ENCODE results near the gene AOC2. TPM values are rescaled to one million over a fixed set of nuclear protein-coding genes. Genes with fewer than 3 reads are reported as not detected.
A peak's percentile ranks its signal among the peaks of the same experiment; 100 is the strongest.

The AOC2 gene
- total and polyA plus RNA-seq, 2 of the 13 experiments (the other 11 are each of a cell fraction or from before 2014, with no cell fraction given) = 1.2 to 3.3 TPM

DNA sequence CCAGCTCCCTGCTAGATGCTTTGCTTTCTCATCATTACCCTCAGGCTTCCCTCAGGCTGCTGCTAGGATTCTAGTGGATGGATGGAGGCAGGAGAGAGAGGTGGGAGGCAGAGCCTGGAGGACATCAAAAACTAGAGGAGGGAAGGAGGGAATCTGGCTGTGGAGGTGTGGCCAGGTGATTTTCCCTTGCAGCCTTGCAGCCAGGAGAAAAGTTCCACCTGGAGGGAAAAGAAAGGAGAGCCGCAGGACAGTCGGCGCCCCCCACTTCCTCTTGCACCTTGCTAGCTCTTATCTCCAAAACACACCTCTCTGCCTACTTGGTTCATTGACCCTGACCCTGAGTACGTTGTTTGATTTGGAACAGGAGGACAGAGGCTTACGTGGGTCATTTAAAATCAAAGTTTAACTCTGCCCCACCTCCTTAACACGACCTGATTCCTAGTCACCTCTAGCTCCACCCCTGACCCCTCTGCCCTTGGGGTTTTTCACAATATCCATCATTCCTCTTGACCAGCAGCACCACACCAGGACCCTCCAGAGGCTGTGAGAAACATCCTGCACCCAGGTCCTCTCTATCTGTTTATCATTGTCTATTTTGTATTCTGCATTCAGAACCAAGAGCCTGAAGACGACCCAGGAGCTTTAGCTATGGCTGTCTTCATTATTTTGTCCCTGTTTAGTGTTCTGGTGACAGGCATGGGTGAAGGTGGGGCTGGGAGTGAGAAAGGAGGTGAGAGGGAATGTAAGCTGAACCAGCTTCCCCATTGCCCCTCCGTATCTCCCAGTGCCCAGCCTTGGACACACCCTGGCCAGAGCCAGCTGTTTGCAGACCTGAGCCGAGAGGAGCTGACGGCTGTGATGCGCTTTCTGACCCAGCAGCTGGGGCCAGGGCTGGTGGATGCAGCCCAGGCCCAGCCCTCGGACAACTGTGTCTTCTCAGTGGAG lies 22.5 kb downstream of the AOC2 start (continued):
- no peak for TF ChIP-seq NFYC (CRISPR knock-in tag; IDR thresholded peaks at IDR 0.05)
- TF ChIP-seq ZNF709 (CRISPR knock-in tag; IDR thresholded peaks at IDR 0.05) = no peak
- TF ChIP-seq ZNF331 (CRISPR knock-in tag; IDR thresholded peaks at IDR 0.05) = 0 out of 2 replicates have a peak, but pooled peaks have one; percentile 43
- TF ChIP-seq AKAP8 (CRISPR knock-in tag; IDR thresholded peaks at IDR 0.05) = no peak
- TF ChIP-seq, protein P1, sequence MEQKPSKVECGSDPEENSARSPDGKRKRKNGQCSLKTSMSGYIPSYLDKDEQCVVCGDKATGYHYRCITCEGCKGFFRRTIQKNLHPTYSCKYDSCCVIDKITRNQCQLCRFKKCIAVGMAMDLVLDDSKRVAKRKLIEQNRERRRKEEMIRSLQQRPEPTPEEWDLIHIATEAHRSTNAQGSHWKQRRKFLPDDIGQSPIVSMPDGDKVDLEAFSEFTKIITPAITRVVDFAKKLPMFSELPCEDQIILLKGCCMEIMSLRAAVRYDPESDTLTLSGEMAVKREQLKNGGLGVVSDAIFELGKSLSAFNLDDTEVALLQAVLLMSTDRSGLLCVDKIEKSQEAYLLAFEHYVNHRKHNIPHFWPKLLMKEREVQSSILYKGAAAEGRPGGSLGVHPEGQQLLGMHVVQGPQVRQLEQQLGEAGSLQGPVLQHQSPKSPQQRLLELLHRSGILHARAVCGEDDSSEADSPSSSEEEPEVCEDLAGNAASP (CRISPR knock-in tag; IDR thresholded peaks at IDR 0.05; ENCODE audit: borderline replicate concordance) = peak; percentile 73; the same call in 1 of the 2 replicates
- TF ChIP-seq, protein P2, sequence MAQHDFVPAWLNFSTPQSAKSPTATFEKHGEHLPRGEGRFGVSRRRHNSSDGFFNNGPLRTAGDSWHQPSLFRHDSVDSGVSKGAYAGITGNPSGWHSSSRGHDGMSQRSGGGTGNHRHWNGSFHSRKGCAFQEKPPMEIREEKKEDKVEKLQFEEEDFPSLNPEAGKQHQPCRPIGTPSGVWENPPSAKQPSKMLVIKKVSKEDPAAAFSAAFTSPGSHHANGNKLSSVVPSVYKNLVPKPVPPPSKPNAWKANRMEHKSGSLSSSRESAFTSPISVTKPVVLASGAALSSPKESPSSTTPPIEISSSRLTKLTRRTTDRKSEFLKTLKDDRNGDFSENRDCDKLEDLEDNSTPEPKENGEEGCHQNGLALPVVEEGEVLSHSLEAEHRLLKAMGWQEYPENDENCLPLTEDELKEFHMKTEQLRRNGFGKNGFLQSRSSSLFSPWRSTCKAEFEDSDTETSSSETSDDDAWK (CRISPR knock-in tag; IDR thresholded peaks at IDR 0.05) = no peak
- no peak for TF ChIP-seq ZNF251 (CRISPR knock-in tag; IDR thresholded peaks at IDR 0.05)
- TF ChIP-seq ZNF44 (CRISPR knock-in tag; IDR thresholded peaks at IDR 0.05) = no peak
- TF ChIP-seq RFXAP (CRISPR knock-in tag; IDR thresholded peaks at IDR 0.05; ENCODE audit: borderline replicate concordance) = no peak; the same call in 1 of the 2 replicates
- no peak for TF ChIP-seq ARNT (IDR thresholded peaks at IDR 0.05)
- TF ChIP-seq ZNF850 (CRISPR knock-in tag; conservative IDR thresholded peaks at IDR 0.05) = peak; percentile 29; the same call in 1 of the 2 replicates
- TF ChIP-seq ZNF335 (CRISPR knock-in tag; IDR thresholded peaks at IDR 0.05) = no peak
- no peak for TF ChIP-seq CAMTA2 (CRISPR knock-in tag; IDR thresholded peaks at IDR 0.05; ENCODE audit: borderline replicate concordance)
- TF ChIP-seq ARNTL (CRISPR knock-in tag; IDR thresholded peaks at IDR 0.05) = peak; percentile 91
- TF ChIP-seq ZNF350 (CRISPR knock-in tag; IDR thresholded peaks at IDR 0.05; ENCODE audit: borderline replicate concordance, low read depth) = peak; percentile 40; the same call in 1 of the 2 replicates
- TF ChIP-seq, protein P3, sequence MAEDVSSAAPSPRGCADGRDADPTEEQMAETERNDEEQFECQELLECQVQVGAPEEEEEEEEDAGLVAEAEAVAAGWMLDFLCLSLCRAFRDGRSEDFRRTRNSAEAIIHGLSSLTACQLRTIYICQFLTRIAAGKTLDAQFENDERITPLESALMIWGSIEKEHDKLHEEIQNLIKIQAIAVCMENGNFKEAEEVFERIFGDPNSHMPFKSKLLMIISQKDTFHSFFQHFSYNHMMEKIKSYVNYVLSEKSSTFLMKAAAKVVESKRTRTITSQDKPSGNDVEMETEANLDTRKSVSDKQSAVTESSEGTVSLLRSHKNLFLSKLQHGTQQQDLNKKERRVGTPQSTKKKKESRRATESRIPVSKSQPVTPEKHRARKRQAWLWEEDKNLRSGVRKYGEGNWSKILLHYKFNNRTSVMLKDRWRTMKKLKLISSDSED (CRISPR knock-in tag; IDR thresholded peaks at IDR 0.05) = no peak
- no peak; the same call in 1 of the 2 replicates for TF ChIP-seq ZNF605 (CRISPR knock-in tag; IDR thresholded peaks at IDR 0.05)
- TF ChIP-seq CEBPB (IDR thresholded peaks at IDR 0.05; ENCODE audit: borderline replicate concordance, low read depth, low read length) = no peak
- TF ChIP-seq, protein P4, sequence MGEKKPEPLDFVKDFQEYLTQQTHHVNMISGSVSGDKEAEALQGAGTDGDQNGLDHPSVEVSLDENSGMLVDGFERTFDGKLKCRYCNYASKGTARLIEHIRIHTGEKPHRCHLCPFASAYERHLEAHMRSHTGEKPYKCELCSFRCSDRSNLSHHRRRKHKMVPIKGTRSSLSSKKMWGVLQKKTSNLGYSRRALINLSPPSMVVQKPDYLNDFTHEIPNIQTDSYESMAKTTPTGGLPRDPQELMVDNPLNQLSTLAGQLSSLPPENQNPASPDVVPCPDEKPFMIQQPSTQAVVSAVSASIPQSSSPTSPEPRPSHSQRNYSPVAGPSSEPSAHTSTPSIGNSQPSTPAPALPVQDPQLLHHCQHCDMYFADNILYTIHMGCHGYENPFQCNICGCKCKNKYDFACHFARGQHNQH (CRISPR knock-in tag; IDR thresholded peaks at IDR 0.05) = no peak
- TF ChIP-seq ZNF558 (CRISPR knock-in tag; IDR thresholded peaks at IDR 0.05; ENCODE audit: borderline replicate concordance) = no peak
- TF ChIP-seq IRX3 (CRISPR knock-in tag; IDR thresholded peaks at IDR 0.05; ENCODE audit: borderline replicate concordance, low read depth) = no peak; the same call in 1 of the 2 replicates
- peak; percentile 93 for TF ChIP-seq HDAC2 (CRISPR knock-in tag; IDR thresholded peaks at IDR 0.05)
- no peak for TF ChIP-seq ZNF496 (CRISPR knock-in tag; IDR thresholded peaks at IDR 0.05; ENCODE audit: insufficient replicate concordance)
- no peak for TF ChIP-seq ZFYVE20 (CRISPR knock-in tag; IDR thresholded peaks at IDR 0.05; ENCODE audit: borderline replicate concordance, low read depth)
- TF ChIP-seq MAFF (IDR thresholded peaks at IDR 0.05; ENCODE audit: low read depth, low read length) = no peak

All from HepG2 (cell line).